Neural cell (in vitro differentiated cells): ENCODE results near the gene DHDH.

Source experiments
- EZH2 ChIP-seq: fragments of 200-600, 300-800 bp; shearing (Covaris generic), sonication (generic); IDR thresholded peaks from 2 replicates; pipeline ENCODE4 v1.6.1; 2014; ENCODE audit warnings: antibody characterized with exemption, low read length, borderline replicate concordance, mild to moderate bottlenecking; ENCODE audit not compliant: insufficient read depth, poor library complexity, severe bottlenecking
- POLR2AphosphoS5 ChIP-seq: IDR thresholded peaks from 2 replicates; pipeline ENCODE4 v1.6.1; 2012
- SMC3 ChIP-seq: fragments of 450-650 bp; conservative IDR thresholded peaks from 2 replicates; pipeline ENCODE4 v1.6.1; 2014; ENCODE audit warnings: antibody characterized with exemption, mild to moderate bottlenecking, moderate library complexity; ENCODE audit not compliant: poor library complexity
- TAF1 ChIP-seq: IDR thresholded peaks from 2 replicates; pipeline ENCODE4 v1.6.1; 2012; ENCODE audit warnings: low read depth
- TF ChIP-seq, protein P1 (sequence below): fragments of 450-650 bp; IDR thresholded peaks from 2 replicates; pipeline ENCODE4 v1.5.1; 2014; ENCODE audit warnings: antibody characterized with exemption, mild to moderate bottlenecking, moderate library complexity; ENCODE audit not compliant: poor library complexity, severe bottlenecking

- TF ChIP-seq, protein P1, sequence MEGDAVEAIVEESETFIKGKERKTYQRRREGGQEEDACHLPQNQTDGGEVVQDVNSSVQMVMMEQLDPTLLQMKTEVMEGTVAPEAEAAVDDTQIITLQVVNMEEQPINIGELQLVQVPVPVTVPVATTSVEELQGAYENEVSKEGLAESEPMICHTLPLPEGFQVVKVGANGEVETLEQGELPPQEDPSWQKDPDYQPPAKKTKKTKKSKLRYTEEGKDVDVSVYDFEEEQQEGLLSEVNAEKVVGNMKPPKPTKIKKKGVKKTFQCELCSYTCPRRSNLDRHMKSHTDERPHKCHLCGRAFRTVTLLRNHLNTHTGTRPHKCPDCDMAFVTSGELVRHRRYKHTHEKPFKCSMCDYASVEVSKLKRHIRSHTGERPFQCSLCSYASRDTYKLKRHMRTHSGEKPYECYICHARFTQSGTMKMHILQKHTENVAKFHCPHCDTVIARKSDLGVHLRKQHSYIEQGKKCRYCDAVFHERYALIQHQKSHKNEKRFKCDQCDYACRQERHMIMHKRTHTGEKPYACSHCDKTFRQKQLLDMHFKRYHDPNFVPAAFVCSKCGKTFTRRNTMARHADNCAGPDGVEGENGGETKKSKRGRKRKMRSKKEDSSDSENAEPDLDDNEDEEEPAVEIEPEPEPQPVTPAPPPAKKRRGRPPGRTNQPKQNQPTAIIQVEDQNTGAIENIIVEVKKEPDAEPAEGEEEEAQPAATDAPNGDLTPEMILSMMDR = peak; percentile 65
- TF ChIP-seq SMC3 (peak; percentile 30), POLR2AphosphoS5 (peak; percentile 81), TAF1 (no peak), EZH2 (no peak)
These were observed 33.6 kb upstream of the DHDH start, which contains the start of gene NUCB1 for GRCh38 chr19:48899781-48900476.
